GM12874 (cell line): ENCODE data around the gene NEAT1.

ENCODE experiments used
- TF ChIP-seq, protein P1 (sequence below): IDR thresholded peaks from 2 replicates; pipeline ENCODE4 v1.5.1; 2011; ENCODE audit warnings: low read depth, mild to moderate bottlenecking, control low read depth, low read length, moderate library complexity; ENCODE audit not compliant: insufficient read depth

The NEAT1 gene

DNA sequence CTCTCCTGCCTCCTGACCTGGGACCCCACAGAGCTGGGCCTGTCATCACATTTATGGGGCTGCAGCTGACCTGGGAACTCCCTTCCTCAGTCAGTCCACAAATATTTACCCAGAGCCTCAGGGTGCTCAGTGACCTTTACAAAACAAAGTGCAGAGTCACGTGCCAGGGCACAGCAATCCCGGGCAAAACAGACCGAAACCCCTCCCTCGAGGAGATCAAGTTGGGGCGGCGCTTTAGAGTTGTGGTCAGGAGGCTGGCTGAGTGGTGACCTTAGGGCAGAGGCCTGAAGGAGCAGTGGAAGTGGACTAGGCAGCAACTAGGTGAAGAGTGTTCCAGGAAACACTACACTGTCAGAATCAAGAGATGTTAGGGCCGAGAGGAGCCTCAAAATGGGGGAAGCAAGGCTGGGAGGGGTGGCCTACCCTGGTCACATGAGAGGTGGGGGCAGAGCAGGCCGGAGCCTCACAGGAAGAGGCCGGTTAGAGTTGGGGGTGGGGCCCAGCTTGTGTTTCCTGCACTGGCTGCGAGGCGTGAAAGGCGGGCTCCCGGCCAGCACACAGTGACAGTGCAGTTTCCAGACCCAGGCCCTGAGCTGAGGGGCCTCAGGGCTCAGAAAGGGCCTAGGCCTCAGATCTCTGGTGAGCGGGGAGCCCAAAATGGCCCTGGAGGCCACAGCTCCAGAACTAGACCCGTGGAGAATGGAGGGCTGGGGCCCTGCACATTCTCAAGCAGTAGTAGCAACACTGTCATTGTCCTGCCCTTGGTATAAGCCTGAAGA is 3.7 kb upstream of the NEAT1 start:
- TF ChIP-seq, protein P1, sequence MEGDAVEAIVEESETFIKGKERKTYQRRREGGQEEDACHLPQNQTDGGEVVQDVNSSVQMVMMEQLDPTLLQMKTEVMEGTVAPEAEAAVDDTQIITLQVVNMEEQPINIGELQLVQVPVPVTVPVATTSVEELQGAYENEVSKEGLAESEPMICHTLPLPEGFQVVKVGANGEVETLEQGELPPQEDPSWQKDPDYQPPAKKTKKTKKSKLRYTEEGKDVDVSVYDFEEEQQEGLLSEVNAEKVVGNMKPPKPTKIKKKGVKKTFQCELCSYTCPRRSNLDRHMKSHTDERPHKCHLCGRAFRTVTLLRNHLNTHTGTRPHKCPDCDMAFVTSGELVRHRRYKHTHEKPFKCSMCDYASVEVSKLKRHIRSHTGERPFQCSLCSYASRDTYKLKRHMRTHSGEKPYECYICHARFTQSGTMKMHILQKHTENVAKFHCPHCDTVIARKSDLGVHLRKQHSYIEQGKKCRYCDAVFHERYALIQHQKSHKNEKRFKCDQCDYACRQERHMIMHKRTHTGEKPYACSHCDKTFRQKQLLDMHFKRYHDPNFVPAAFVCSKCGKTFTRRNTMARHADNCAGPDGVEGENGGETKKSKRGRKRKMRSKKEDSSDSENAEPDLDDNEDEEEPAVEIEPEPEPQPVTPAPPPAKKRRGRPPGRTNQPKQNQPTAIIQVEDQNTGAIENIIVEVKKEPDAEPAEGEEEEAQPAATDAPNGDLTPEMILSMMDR: no peak

- TF ChIP-seq, protein P1: no peak
Observed at GRCh38 chr11:65419460-65419771, 3.2 kb upstream of the NEAT1 start.

DNA sequence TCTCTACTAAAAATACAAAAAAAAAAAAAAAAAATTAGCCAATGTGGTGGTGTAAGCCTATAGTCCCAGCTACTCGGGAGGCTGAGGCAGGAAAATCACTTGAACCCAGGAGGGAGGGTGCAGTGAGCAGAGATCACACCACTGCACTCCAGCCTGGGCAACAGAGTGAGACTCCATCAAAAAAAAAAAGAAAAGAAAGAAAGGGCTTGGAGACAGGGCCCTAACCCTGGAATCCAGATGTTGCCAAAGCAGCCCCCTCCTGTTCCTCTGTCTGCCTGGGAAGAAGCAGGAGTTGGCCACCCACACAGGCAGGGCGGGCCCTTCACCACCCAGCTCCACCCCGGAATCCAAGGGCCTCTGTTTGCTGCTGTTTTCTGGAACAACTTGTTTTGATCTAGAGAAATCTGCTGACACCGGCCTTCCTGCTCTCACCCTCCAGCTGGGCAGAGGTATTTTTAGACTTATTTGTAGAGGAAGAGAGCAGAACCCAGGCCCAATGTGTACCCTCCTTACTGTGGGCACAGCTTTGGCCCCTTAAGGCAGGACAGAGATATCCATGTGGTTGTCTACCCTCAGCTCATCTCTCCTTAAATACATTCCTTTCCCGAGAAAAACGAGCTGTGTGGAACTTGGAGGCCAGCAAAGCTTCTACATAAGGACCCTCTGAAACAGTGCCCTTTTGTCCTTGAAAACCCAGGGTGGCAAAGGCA is 2.7 kb upstream of the NEAT1 start:
- TF ChIP-seq, protein P1: no peak

GRCh38 chr11:65420506-65420905 is 2.1 kb upstream of the NEAT1 start:
- TF ChIP-seq, protein P1: no peak

- TF ChIP-seq, protein P1: no peak
Observed at GRCh38 chr11:65420979-65421793, 1.4 kb upstream of the NEAT1 start.

DNA sequence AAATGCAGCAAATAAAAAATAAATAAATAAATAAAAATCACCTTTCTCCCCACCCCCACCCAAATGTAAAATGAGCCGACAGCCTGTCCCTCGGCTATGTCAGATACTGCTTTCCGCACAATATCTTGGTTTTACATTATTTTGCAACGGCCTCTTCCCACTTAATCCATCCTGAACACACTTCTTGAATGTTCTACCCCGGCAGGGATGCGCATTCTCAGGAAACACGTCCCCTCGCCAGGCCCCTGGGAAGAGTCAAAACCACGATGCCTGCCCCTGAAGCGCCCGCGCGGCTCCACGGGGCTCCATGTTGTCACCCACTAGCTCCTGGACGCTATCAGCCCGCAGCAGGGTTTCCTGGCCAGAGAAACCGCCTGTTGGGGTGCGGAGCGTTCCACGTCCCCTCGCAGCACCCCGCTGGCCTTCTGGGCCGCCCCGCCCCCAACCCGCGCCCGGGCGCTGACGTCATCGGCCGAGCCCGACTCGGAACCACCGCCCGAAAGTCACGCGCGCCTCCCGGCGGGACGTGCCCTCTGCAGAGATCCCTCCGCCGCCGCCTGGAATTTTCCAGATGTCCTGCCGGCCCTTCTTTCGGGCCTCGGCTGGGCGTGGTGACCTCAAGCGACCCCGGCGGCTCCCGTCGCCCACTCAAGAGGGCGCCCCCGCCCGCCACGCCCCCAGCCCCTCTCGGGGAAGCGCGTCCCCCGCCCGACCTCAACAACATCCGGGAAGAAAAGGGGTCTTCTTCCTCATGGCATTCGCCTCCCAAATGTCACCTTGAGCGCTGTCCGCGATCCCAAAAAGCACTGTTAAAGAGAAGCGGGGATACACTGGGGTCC is 585 bp upstream of the NEAT1 start:
- TF ChIP-seq, protein P1: no peak
